NCI-H460 (cell line): ENCODE measurements around the gene RHBG. TPM values are rescaled to one million over a fixed set of nuclear protein-coding genes. Genes with fewer than 3 reads are reported as not detected.
A peak's percentile ranks its signal among the peaks of the same experiment; 100 is the strongest.
"Not testable (repeated sequence)": the region's sequence is repeated elsewhere in the genome, so short reads cannot be mapped to it uniquely, and the experiment has no call there.

Experiments
- DNase-seq: peaks from one replicate; pipeline ENCODE4 v3.0.0-alpha.2; 2016; ENCODE audit warnings: low read depth; ENCODE audit errors: extremely low read depth
- total RNA-seq: library from RNA; depleted of rRNA; stranded (reverse); fragments of >200 nt; shearing (Covaris generic); gene quantifications from 2 replicates; pipeline ENCODE4 v1.2.3, GENCODE V29; 2014

Gene RHBG
- total RNA-seq, 1 experiment from 2014 or later = not detected

GRCh38 chr1:156359973-156360372 lies 9.0 kb upstream of the RHBG start:
- DNase-seq = peak; percentile 36

GRCh38 chr1:156360534-156360933 lies 8.5 kb upstream of the RHBG start:
- DNase-seq = no peak

- DNase-seq = no peak
These were observed 3.3 kb upstream of the RHBG start for GRCh38 chr1:156365754-156366153.

- no peak for DNase-seq
These were observed 2.4 kb upstream of the RHBG start for GRCh38 chr1:156366378-156367166.

- no peak for DNase-seq
These were observed 1.4 kb upstream of the RHBG start for GRCh38 chr1:156367383-156368156.

GRCh38 chr1:156368157-156368658 lies 803 bp upstream of the RHBG start:
- DNase-seq = no peak

GRCh38 chr1:156369685-156370286 lies 775 bp downstream of the RHBG start:
- DNase-seq = not testable (repeated sequence)

GRCh38 chr1:156371553-156372264 lies 2.7 kb downstream of the RHBG start:
- no peak for DNase-seq

- DNase-seq = no peak
These were observed 3.2 kb downstream of the RHBG start for GRCh38 chr1:156372265-156372586.

- no peak for DNase-seq
These were observed 3.9 kb downstream of the RHBG start for GRCh38 chr1:156372876-156373275.

- no peak for DNase-seq
These were observed 4.5 kb downstream of the RHBG start for GRCh38 chr1:156373546-156373945.

- DNase-seq = no peak
These were observed 7.1 kb downstream of the RHBG start for GRCh38 chr1:156376146-156376545.

GRCh38 chr1:156376958-156377919 lies 8.2 kb downstream of the RHBG start:
- DNase-seq = no peak

GRCh38 chr1:156378557-156378956 lies 9.5 kb downstream of the RHBG start:
- DNase-seq = no peak

- DNase-seq = peak; percentile 36
These were observed 10.6 kb downstream of the RHBG start for GRCh38 chr1:156379420-156380165.

GRCh38 chr1:156382561-156382960 lies 13.6 kb downstream of the RHBG start:
- no peak for DNase-seq

- DNase-seq = peak; percentile 79
These were observed 14.0 kb downstream of the RHBG start for GRCh38 chr1:156383023-156383422.

GRCh38 chr1:156384007-156384406 lies 15.0 kb downstream of the RHBG start:
- DNase-seq = no peak

- no peak for DNase-seq
These were observed 15.6 kb downstream of the RHBG start for GRCh38 chr1:156384658-156385057.
